ENCODE results near the gene TTC33.

Gene TTC33

GRCh38 chr5:40678460-40679147 lies 77.2 kb downstream of the TTC33 start:
- Histone ChIP-seq H3K27me3 (ENCODE audit: insufficient read depth, low read depth) (no peaks in the 10 kb centered on the region), H3K79me2 (ENCODE audit: insufficient read depth, low read depth) (peaks cover 38% of the 10 kb centered on the region), H3K4me1 (ENCODE audit: low read depth, poor library complexity, severe bottlenecking) (peaks cover 44% of the 10 kb centered on the region), H2AFZ (ENCODE audit: low read depth) (peak overlapping the region; percentile 35; the same call in 1 of the 2 replicates), H4K20me1 (ENCODE audit: insufficient read depth) (no peaks in the 10 kb centered on the region), H3K4me2 (peak overlapping the region; percentile 67), H3K27ac (peak overlapping the region; percentile 80), H3K36me3 (ENCODE audit: insufficient read depth) (no peaks in the 10 kb centered on the region), H3K9ac (peak overlapping the region; percentile 72), H3K4me3 (IDR thresholded peaks at IDR 0.05; ENCODE audit: insufficient read depth, low read depth, low read length) (no peak overlapping the region)
- TF ChIP-seq CTCF (conservative IDR thresholded peaks at IDR 0.05; ENCODE audit: low read depth, low read length) = no peak

GRCh38 chr5:40678026-40678425 lies 77.7 kb downstream of the TTC33 start:
- Histone ChIP-seq H3K27ac (peak overlapping the region; percentile 80), H4K20me1 (ENCODE audit: insufficient read depth) (no peaks in the 10 kb centered on the region), H2AFZ (ENCODE audit: low read depth) (no peak overlapping the region), H3K4me1 (ENCODE audit: low read depth, poor library complexity, severe bottlenecking) (peaks cover 38% of the 10 kb centered on the region), H3K79me2 (ENCODE audit: insufficient read depth, low read depth) (peaks cover 32% of the 10 kb centered on the region), H3K27me3 (ENCODE audit: insufficient read depth, low read depth) (no peaks in the 10 kb centered on the region), H3K9ac (peak overlapping the region; percentile 72; the same call in 1 of the 2 replicates), H3K4me3 (IDR thresholded peaks at IDR 0.05; ENCODE audit: insufficient read depth, low read depth, low read length) (no peak overlapping the region), H3K36me3 (ENCODE audit: insufficient read depth) (no peaks in the 10 kb centered on the region), H3K4me2 (peak overlapping the region; percentile 67)
- no peak for TF ChIP-seq CTCF (conservative IDR thresholded peaks at IDR 0.05; ENCODE audit: low read depth, low read length)

GRCh38 chr5:40677456-40677855 lies 78.3 kb downstream of the TTC33 start:
- no peaks in the 10 kb centered on the region for H3K27me3 ChIP-seq (ENCODE audit: insufficient read depth, low read depth)
- no peak overlapping the region for H3K4me3 ChIP-seq (IDR thresholded peaks at IDR 0.05; ENCODE audit: insufficient read depth, low read depth, low read length)
- peak overlapping the region; percentile 35; the same call in 1 of the 2 replicates for H2AFZ ChIP-seq (ENCODE audit: low read depth)
- H3K79me2 ChIP-seq (ENCODE audit: insufficient read depth, low read depth) = peaks cover 26% of the 10 kb centered on the region
- no peaks in the 10 kb centered on the region for H3K36me3 ChIP-seq (ENCODE audit: insufficient read depth)
- peak overlapping the region; percentile 72; the same call in 1 of the 2 replicates for H3K9ac ChIP-seq
- H3K4me1 ChIP-seq (ENCODE audit: low read depth, poor library complexity, severe bottlenecking) = peaks cover 33% of the 10 kb centered on the region
- H3K27ac ChIP-seq = peak overlapping the region; percentile 80
- H3K4me2 ChIP-seq = peak overlapping the region; percentile 67
- TF ChIP-seq CTCF (conservative IDR thresholded peaks at IDR 0.05; ENCODE audit: low read depth, low read length) = no peak
- H4K20me1 ChIP-seq (ENCODE audit: insufficient read depth) = no peaks in the 10 kb centered on the region

- H3K27me3 ChIP-seq (ENCODE audit: insufficient read depth, low read depth) = no peaks in the 10 kb centered on the region
- H3K4me2 ChIP-seq = peak overlapping the region; percentile 67
- no peak overlapping the region for H3K4me3 ChIP-seq (IDR thresholded peaks at IDR 0.05; ENCODE audit: insufficient read depth, low read depth, low read length)
- H3K27ac ChIP-seq = peak overlapping the region; percentile 80
- H3K36me3 ChIP-seq (ENCODE audit: insufficient read depth) = no peaks in the 10 kb centered on the region
- H2AFZ ChIP-seq (ENCODE audit: low read depth) = peak overlapping the region; percentile 35; the same call in 1 of the 2 replicates
- TF ChIP-seq CTCF (conservative IDR thresholded peaks at IDR 0.05; ENCODE audit: low read depth, low read length) = no peak
- no peaks in the 10 kb centered on the region for H4K20me1 ChIP-seq (ENCODE audit: insufficient read depth)
- peaks cover 31% of the 10 kb centered on the region for H3K4me1 ChIP-seq (ENCODE audit: low read depth, poor library complexity, severe bottlenecking)
- H3K9ac ChIP-seq = peak overlapping the region; percentile 72; the same call in 1 of the 2 replicates
- peaks cover 20% of the 10 kb centered on the region; the same call in 1 of the 2 replicates for H3K79me2 ChIP-seq (ENCODE audit: insufficient read depth, low read depth)
Observed at GRCh38 chr5:40676613-40677343, 79.0 kb downstream of the TTC33 start.

All from KMS-11 (cell line).